ENCODE measurements around the gene BMERB1. TPM values are rescaled to one million over a fixed set of nuclear protein-coding genes. Genes with fewer than 3 reads are reported as not detected.
"Not testable (repeated sequence)": the region's sequence is repeated elsewhere in the genome, so short reads cannot be mapped to it uniquely, and the experiment has no call there.

BMERB1 gene
- total and polyA plus RNA-seq, 2 experiments from 2014 or later: 7.3 to 10.3 TPM

GRCh38 chr16:15439102-15439501 is 4.7 kb downstream of the BMERB1 start:
- WGBS (ENCODE audit: low lambda C conversion rate, missing lambda C conversion rate): 89% methylated on average over 4 of the region's 4 CpGs
- TF ChIP-seq EZH2 (IDR thresholded peaks at IDR 0.05; ENCODE audit: borderline replicate concordance) (no peak), CTCF (IDR thresholded peaks at IDR 0.05; ENCODE audit: poor library complexity) (no peak), EZH2phosphoT487 (IDR thresholded peaks at IDR 0.05; ENCODE audit: low read depth, severe bottlenecking, unreplicated experiment) (no peak)
- no peak overlapping the region for H3K4me3 ChIP-seq
- no peak overlapping the region for H3K4me2 ChIP-seq
- H3K9me2 ChIP-seq (replicated peaks; ENCODE audit: insufficient read depth): no peaks in the 10 kb centered on the region
- H3K27me3 ChIP-seq: peaks cover 23% of the 10 kb centered on the region
- H3K79me2 ChIP-seq: no peaks in the 10 kb centered on the region
- no peaks in the 10 kb centered on the region for H4K20me1 ChIP-seq (ENCODE audit: insufficient read depth, poor library complexity, severe bottlenecking)
- H3K9me3 ChIP-seq (ENCODE audit: low read depth): no peaks in the 10 kb centered on the region
- no peak for DNase-seq (ENCODE audit: low spot score)
- H3K27ac ChIP-seq: no peak overlapping the region
- H2AFZ ChIP-seq: no peak overlapping the region
- H3K4me1 ChIP-seq (ENCODE audit: insufficient read depth): no peaks in the 10 kb centered on the region
- no peaks in the 10 kb centered on the region for H3K36me3 ChIP-seq (replicated peaks; ENCODE audit: insufficient read depth, low read depth)

- Histone ChIP-seq H3K36me3 (replicated peaks; ENCODE audit: insufficient read depth, low read depth) (no peaks in the 10 kb centered on the region), H3K4me1 (ENCODE audit: insufficient read depth) (no peaks in the 10 kb centered on the region), H3K9me2 (replicated peaks; ENCODE audit: insufficient read depth) (no peaks in the 10 kb centered on the region), H3K9me3 (ENCODE audit: low read depth) (no peaks in the 10 kb centered on the region), H3K27me3 (peaks cover 19% of the 10 kb centered on the region), H3K79me2 (no peaks in the 10 kb centered on the region), H3K4me3 (no peak overlapping the region), H2AFZ (no peak overlapping the region), H3K27ac (no peak overlapping the region), H4K20me1 (ENCODE audit: insufficient read depth, poor library complexity, severe bottlenecking) (no peaks in the 10 kb centered on the region), H3K4me2 (no peak overlapping the region)
- WGBS (ENCODE audit: low lambda C conversion rate, missing lambda C conversion rate): 77% methylated on average over 4 of the region's 4 CpGs
- no peak for DNase-seq (ENCODE audit: low spot score)
- TF ChIP-seq CTCF (IDR thresholded peaks at IDR 0.05; ENCODE audit: poor library complexity) (no peak), EZH2 (IDR thresholded peaks at IDR 0.05; ENCODE audit: borderline replicate concordance) (no peak), EZH2phosphoT487 (IDR thresholded peaks at IDR 0.05; ENCODE audit: low read depth, severe bottlenecking, unreplicated experiment) (no peak)
Measured at GRCh38 chr16:15439521-15439920, 5.1 kb downstream of the BMERB1 start.

- H3K27ac ChIP-seq: no peak overlapping the region
- H3K79me2 ChIP-seq: no peaks in the 10 kb centered on the region
- H3K4me2 ChIP-seq: no peak overlapping the region
- no peak overlapping the region for H3K4me3 ChIP-seq
- no peaks in the 10 kb centered on the region for H4K20me1 ChIP-seq (ENCODE audit: insufficient read depth, poor library complexity, severe bottlenecking)
- 92% methylated on average over 3 of the region's 3 CpGs for WGBS (ENCODE audit: low lambda C conversion rate, missing lambda C conversion rate)
- H3K4me1 ChIP-seq (ENCODE audit: insufficient read depth): no peaks in the 10 kb centered on the region
- no peak for DNase-seq (ENCODE audit: low spot score)
- peaks cover 6% of the 10 kb centered on the region for H3K27me3 ChIP-seq
- no peaks in the 10 kb centered on the region for H3K36me3 ChIP-seq (replicated peaks; ENCODE audit: insufficient read depth, low read depth)
- no peak overlapping the region for H2AFZ ChIP-seq
- no peak for TF ChIP-seq CTCF (IDR thresholded peaks at IDR 0.05; ENCODE audit: poor library complexity)
- no peak for TF ChIP-seq EZH2 (IDR thresholded peaks at IDR 0.05; ENCODE audit: borderline replicate concordance)
- TF ChIP-seq EZH2phosphoT487 (IDR thresholded peaks at IDR 0.05; ENCODE audit: low read depth, severe bottlenecking, unreplicated experiment): no peak
- no peaks in the 10 kb centered on the region for H3K9me2 ChIP-seq (replicated peaks; ENCODE audit: insufficient read depth)
- H3K9me3 ChIP-seq (ENCODE audit: low read depth): no peaks in the 10 kb centered on the region
Measured at GRCh38 chr16:15440852-15441251, 6.5 kb downstream of the BMERB1 start.

- not testable (repeated sequence) for H4K20me1 ChIP-seq (ENCODE audit: insufficient read depth, poor library complexity, severe bottlenecking); H3K27me3 ChIP-seq; H2AFZ ChIP-seq; H3K27ac ChIP-seq; H3K36me3 ChIP-seq (replicated peaks; ENCODE audit: insufficient read depth, low read depth); H3K9me2 ChIP-seq (replicated peaks; ENCODE audit: insufficient read depth); DNase-seq (ENCODE audit: low spot score); H3K9me3 ChIP-seq (ENCODE audit: low read depth); H3K4me3 ChIP-seq; H3K4me1 ChIP-seq (ENCODE audit: insufficient read depth); H3K79me2 ChIP-seq; H3K4me2 ChIP-seq
- 98% methylated on average over 5 of the region's 5 CpGs for WGBS (ENCODE audit: low lambda C conversion rate, missing lambda C conversion rate)
Measured at GRCh38 chr16:15442140-15442539, 7.8 kb downstream of the BMERB1 start.
